ENCODE measurements around the gene JPH2.

GRCh38 chr20:44071526-44072111 is 115.4 kb downstream of the JPH2 start:
- TF ChIP-seq, protein P1, sequence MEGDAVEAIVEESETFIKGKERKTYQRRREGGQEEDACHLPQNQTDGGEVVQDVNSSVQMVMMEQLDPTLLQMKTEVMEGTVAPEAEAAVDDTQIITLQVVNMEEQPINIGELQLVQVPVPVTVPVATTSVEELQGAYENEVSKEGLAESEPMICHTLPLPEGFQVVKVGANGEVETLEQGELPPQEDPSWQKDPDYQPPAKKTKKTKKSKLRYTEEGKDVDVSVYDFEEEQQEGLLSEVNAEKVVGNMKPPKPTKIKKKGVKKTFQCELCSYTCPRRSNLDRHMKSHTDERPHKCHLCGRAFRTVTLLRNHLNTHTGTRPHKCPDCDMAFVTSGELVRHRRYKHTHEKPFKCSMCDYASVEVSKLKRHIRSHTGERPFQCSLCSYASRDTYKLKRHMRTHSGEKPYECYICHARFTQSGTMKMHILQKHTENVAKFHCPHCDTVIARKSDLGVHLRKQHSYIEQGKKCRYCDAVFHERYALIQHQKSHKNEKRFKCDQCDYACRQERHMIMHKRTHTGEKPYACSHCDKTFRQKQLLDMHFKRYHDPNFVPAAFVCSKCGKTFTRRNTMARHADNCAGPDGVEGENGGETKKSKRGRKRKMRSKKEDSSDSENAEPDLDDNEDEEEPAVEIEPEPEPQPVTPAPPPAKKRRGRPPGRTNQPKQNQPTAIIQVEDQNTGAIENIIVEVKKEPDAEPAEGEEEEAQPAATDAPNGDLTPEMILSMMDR (IDR thresholded peaks at IDR 0.05; ENCODE audit: low read length): no peak
- TF ChIP-seq EZH2 (optimal IDR thresholded peaks at IDR 0.05; ENCODE audit: low read depth, low read length): no peak
- no peak for TF ChIP-seq EZH2phosphoT487 (IDR thresholded peaks at IDR 0.05; ENCODE audit: low read length)
